ENCODE measurements around the gene ABCD3. TPM values are rescaled to one million over a fixed set of nuclear protein-coding genes. Genes with fewer than 3 reads are reported as not detected.

Gene ABCD3
- total and polyA plus RNA-seq, 2 of the 13 experiments (the other 11 are each of a cell fraction or from before 2014, with no cell fraction given): 27.5 to 166 TPM

- TF ChIP-seq E2F5 (CRISPR knock-in tag; conservative IDR thresholded peaks at IDR 0.05) (peak; percentile 78), DDIT3 (CRISPR knock-in tag; IDR thresholded peaks at IDR 0.05) (no peak), ZNF704 (CRISPR knock-in tag; IDR thresholded peaks at IDR 0.05; ENCODE audit: borderline replicate concordance) (no peak), PITX1 (CRISPR knock-in tag; IDR thresholded peaks at IDR 0.05) (no peak; the same call in none of the 2 replicates), ZNF740 (CRISPR knock-in tag; IDR thresholded peaks at IDR 0.05) (no peak), ZNF776 (CRISPR knock-in tag; IDR thresholded peaks at IDR 0.05) (peak; percentile 64; the same call in 1 of the 2 replicates), ZMYM4 (CRISPR knock-in tag; IDR thresholded peaks at IDR 0.05) (peak; percentile 91), FUBP1 (CRISPR knock-in tag; IDR thresholded peaks at IDR 0.05; ENCODE audit: borderline replicate concordance) (no peak), ZNF251 (CRISPR knock-in tag; IDR thresholded peaks at IDR 0.05) (0 out of 2 replicates have a peak, but pooled peaks have one; percentile 19), NFE2 (CRISPR knock-in tag; IDR thresholded peaks at IDR 0.05) (no peak), MZF1 (CRISPR knock-in tag; IDR thresholded peaks at IDR 0.05; ENCODE audit: borderline replicate concordance) (no peak), SNAPC2 (CRISPR knock-in tag; IDR thresholded peaks at IDR 0.05) (no peak), ARNT2 (CRISPR knock-in tag; IDR thresholded peaks at IDR 0.05; ENCODE audit: low read depth) (no peak), ZNF761 (CRISPR knock-in tag; conservative IDR thresholded peaks at IDR 0.05) (peak; percentile 72; the same call in 1 of the 2 replicates), ETV6 (CRISPR knock-in tag; conservative IDR thresholded peaks at IDR 0.05) (peak; percentile 26; the same call in 1 of the 2 replicates), JDP2 (CRISPR knock-in tag; IDR thresholded peaks at IDR 0.05; ENCODE audit: borderline replicate concordance) (no peak; the same call in 1 of the 2 replicates), HOXA9 (CRISPR knock-in tag; IDR thresholded peaks at IDR 0.05; ENCODE audit: borderline replicate concordance) (peak; percentile 86), ZNF24 (IDR thresholded peaks at IDR 0.05) (no peak), NFIC (IDR thresholded peaks at IDR 0.05; ENCODE audit: low read length) (no peak), ZC3H13 (CRISPR knock-in tag; IDR thresholded peaks at IDR 0.05) (peak; percentile 60), ZNF274 (CRISPR knock-in tag; IDR thresholded peaks at IDR 0.05) (peak; percentile 63; the same call in 1 of the 2 replicates), ZNF570 (CRISPR knock-in tag; IDR thresholded peaks at IDR 0.05; ENCODE audit: borderline replicate concordance) (no peak), MEF2D (CRISPR knock-in tag; IDR thresholded peaks at IDR 0.05) (peak; percentile 56), MYC (CRISPR knock-in tag; IDR thresholded peaks at IDR 0.05; ENCODE audit: borderline replicate concordance) (peak; percentile 75; the same call in 1 of the 2 replicates)
These were observed at the start of gene ABCD3 (continued) for GRCh38 chr1:94417978-94418663.

All from HepG2 (cell line).